ENCODE measurements around the gene FAM222B. TPM values are rescaled to one million over a fixed set of nuclear protein-coding genes. Genes with fewer than 3 reads are reported as not detected.
"Not testable (repeated sequence)": the region's sequence is repeated elsewhere in the genome, so short reads cannot be mapped to it uniquely, and the experiment has no call there.

FAM222B gene
- total and polyA plus RNA-seq, 5 experiments from 2014 or later, result 7.5 to 23.1 (median 16.9) TPM

- not testable (repeated sequence) for H3K9me3 Mint-ChIP-seq, ATAC-seq, DNase-seq
- H3K4me1 Mint-ChIP-seq, result peaks cover 20 to 78% (median 60%) of the 10 kb centered on the region in 4 donors
- peak overlapping the region; percentile 96 to 100 (median 98) for H3K27ac Mint-ChIP-seq
- POLR2A ChIA-PET, result interaction anchor here (1.0 to 4.5 kb wide), 11 partner anchors 7 to 419 kb away, joined by 3 to 112 read pairs (median 17); partner anchors contain the start of genes BLTP2, FAM222B, NEK8 and PHF12
- peaks cover 9 to 54% (median 25%) of the 10 kb centered on the region in 3 donors for H3K36me3 Mint-ChIP-seq
- peak overlapping the region; percentile 93 to 99 (median 98) for H3K4me3 Mint-ChIP-seq
- peaks cover 0 to 15% (median 6%) of the 10 kb centered on the region in 5 donors for H3K27me3 Mint-ChIP-seq
Measured at GRCh38 chr17:28720997-28721329, 121.6 kb downstream of the FAM222B start.

- peaks cover 20 to 75% (median 56%) of the 10 kb centered on the region in 4 donors for H3K4me1 Mint-ChIP-seq
- POLR2A ChIA-PET, result interaction anchor here (0.8 to 4.5 kb wide), 23 partner anchors 8 to 419 kb away, joined by 3 to 112 read pairs (median 7); partner anchors contain the start of genes BLTP2, FAM222B, FLOT2 and IFT20
Measured at GRCh38 chr17:28720247-28720996, 122.2 kb downstream of the FAM222B start.

GRCh38 chr17:28719021-28719433 is 123.6 kb downstream of the FAM222B start:
- Mint-ChIP-seq H3K27me3 (peaks cover 0 to 30% (median 16%) of the 10 kb centered on the region in 5 donors), H3K4me3 (peak overlapping the region; percentile 93 to 99 (median 98)), H3K9me3 (no peaks in the 10 kb centered on the region), H3K27ac (peak overlapping the region; percentile 96 to 100 (median 98)), H3K36me3 (peaks cover 4 to 43% (median 25%) of the 10 kb centered on the region in 3 donors), H3K4me1 (peaks cover 18 to 61% (median 43%) of the 10 kb centered on the region in 4 donors)
- DNase-seq, result no peak
- POLR2A ChIA-PET, result interaction anchor here (0.7 to 4.5 kb wide), 24 partner anchors 8 to 421 kb away, joined by 3 to 112 read pairs (median 7); partner anchors contain the start of genes ALDOC, BLTP2, FAM222B and FLOT2
- peak in 1 of 2 donors; percentile 1 for ATAC-seq

More at GRCh38 chr17:28720247-28720996, 122.2 kb downstream of the FAM222B start:
- peak in 1 of 2 donors; percentile 0 for ATAC-seq
- Mint-ChIP-seq H3K9me3 (no peaks in the 10 kb centered on the region), H3K27me3 (peaks cover 0 to 20% (median 7%) of the 10 kb centered on the region in 5 donors), H3K27ac (peak overlapping the region; percentile 96 to 100 (median 98)), H3K4me3 (peak overlapping the region; percentile 93 to 99 (median 98)), H3K36me3 (peaks cover 9 to 54% (median 25%) of the 10 kb centered on the region in 3 donors)
- peak in 1 of 10 donors; percentile 39 for DNase-seq

- Mint-ChIP-seq H3K9me3 (no peaks in the 10 kb centered on the region), H3K27me3 (peaks cover 0 to 30% (median 16%) of the 10 kb centered on the region in 5 donors), H3K4me1 (peaks cover 18 to 55% (median 42%) of the 10 kb centered on the region in 4 donors), H3K4me3 (peak overlapping the region; percentile 34 to 98 (median 74)), H3K27ac (peak overlapping the region in 9 of 10 donors; percentile 53 to 99 (median 83)), H3K36me3 (peaks cover 4 to 38% (median 23%) of the 10 kb centered on the region in 3 donors)
- ATAC-seq, result no peak
- POLR2A ChIA-PET, result interaction anchor here (1.2 to 4.5 kb wide), 8 partner anchors 8 to 233 kb away, joined by 4 to 112 read pairs (median 36); partner anchors contain the start of genes BLTP2, FLOT2, NEK8 and PHF12
- DNase-seq, result no peak
Measured at GRCh38 chr17:28718333-28719020, 124.1 kb downstream of the FAM222B start.

GRCh38 chr17:28717578-28718332 is 124.8 kb downstream of the FAM222B start, which contains the start of gene RAB34:
RAB34 (minus strand) TSS chr17:28717868; CDS start chr17:28717266, 602 bp downstream.
- Mint-ChIP-seq H3K4me1 (peaks cover 18 to 50% (median 40%) of the 10 kb centered on the region in 4 donors), H3K36me3 (peaks cover 4 to 31% (median 22%) of the 10 kb centered on the region in 3 donors), H3K4me3 (peak within 1 kb of the TSS; percentile 34 to 98 (median 74)), H3K27ac (peak within 1 kb of the TSS; percentile 41 to 99 (median 82)), H3K27me3 (peaks cover 0 to 30% (median 16%) of the 10 kb centered on the region in 5 donors), H3K9me3 (no peaks in the 10 kb centered on the region)
- DNase-seq, result no peak
- POLR2A ChIA-PET, result no interaction called here
- no peak for ATAC-seq

- DNase-seq (peak in 1 of 10 donors; percentile 17), ATAC-seq (no peak)
- Mint-ChIP-seq H3K36me3 (peaks cover 4 to 23% (median 18%) of the 10 kb centered on the region in 3 donors), H3K4me1 (peaks cover 18 to 48% (median 41%) of the 10 kb centered on the region in 4 donors), H3K27me3 (peaks cover 0 to 30% (median 16%) of the 10 kb centered on the region in 5 donors), H3K27ac (peak overlapping the region in 2 of 10 donors; percentile 53 to 67), H3K4me3 (peak overlapping the region in 6 of 10 donors; percentile 24 to 63 (median 50)), H3K9me3 (no peaks in the 10 kb centered on the region)
- POLR2A ChIA-PET, result interaction anchor here (0.6 kb wide), 1 partner anchor 281 kb away, joined by 5 read pairs; no protein-coding TSS in a partner anchor
Measured at GRCh38 chr17:28716740-28717577, 125.6 kb downstream of the FAM222B start.

- ATAC-seq (no peak), DNase-seq (no peak)
- Mint-ChIP-seq H3K36me3 (peaks cover 0 to 6% (median 5%) of the 10 kb centered on the region in 3 donors), H3K27ac (no peak overlapping the region), H3K4me3 (no peak overlapping the region), H3K4me1 (peaks cover 16 to 41% (median 33%) of the 10 kb centered on the region in 4 donors), H3K27me3 (peaks cover 0 to 30% (median 16%) of the 10 kb centered on the region in 5 donors), H3K9me3 (no peaks in the 10 kb centered on the region)
- POLR2A ChIA-PET, result interaction anchor here (0.6 to 1.7 kb wide), 3 partner anchors 12 to 236 kb away, joined by 3 to 6 read pairs (median 3); partner anchors contain the start of gene PHF12
Measured at GRCh38 chr17:28715217-28715616, 127.4 kb downstream of the FAM222B start.

- Mint-ChIP-seq H3K27ac (peak overlapping the region in 1 of 10 donors; percentile 48), H3K4me1 (peaks cover 11 to 32% (median 26%) of the 10 kb centered on the region in 4 donors), H3K27me3 (peaks cover 0 to 30% (median 16%) of the 10 kb centered on the region in 5 donors), H3K36me3 (no peaks in the 10 kb centered on the region), H3K9me3 (no peaks in the 10 kb centered on the region), H3K4me3 (peak overlapping the region in 2 of 10 donors; percentile 18 to 26)
- POLR2A ChIA-PET, result interaction anchor here (0.5 to 1.7 kb wide), 2 partner anchors 13 to 142 kb away, joined by 4 to 6 read pairs; no protein-coding TSS in a partner anchor
- DNase-seq (no peak), ATAC-seq (no peak)
Measured at GRCh38 chr17:28714281-28714680, 128.3 kb downstream of the FAM222B start.

GRCh38 chr17:28712705-28713415 is 129.7 kb downstream of the FAM222B start:
- H3K4me1 Mint-ChIP-seq, result peaks cover 3 to 21% (median 16%) of the 10 kb centered on the region in 4 donors
- H3K9me3 Mint-ChIP-seq, result no peaks in the 10 kb centered on the region
- ATAC-seq (no peak), DNase-seq (no peak)
- H3K36me3 Mint-ChIP-seq, result peaks cover 0 to 2% (median 0%) of the 10 kb centered on the region in 3 donors
- POLR2A ChIA-PET, result interaction anchor here (0.6 to 4.7 kb wide), 8 partner anchors 8 to 238 kb away, joined by 5 to 81 read pairs (median 20); partner anchors contain the start of genes BLTP2, NEK8, PHF12 and RPL23A
- peak overlapping the region in 9 of 10 donors; percentile 1 to 97 (median 85) for H3K27ac Mint-ChIP-seq
- H3K27me3 Mint-ChIP-seq, result peaks cover 0 to 21% (median 11%) of the 10 kb centered on the region in 5 donors
- H3K4me3 Mint-ChIP-seq, result peak overlapping the region; percentile 84 to 95 (median 92)

Measured in naive thymus-derived CD8-positive, alpha-beta T cell (primary cell).